T47D (cell line): ENCODE measurements around the gene GCN1.
"Not testable (repeated sequence)": the region's sequence is repeated elsewhere in the genome, so short reads cannot be mapped to it uniquely, and the experiment has no call there.

ENCODE experiments used
- DNase-seq, 2 experiments: peaks; one replicate each; pipeline versions ENCODE4 v3.0.0 to v3.0.0-alpha.2; 2011 to 2012; ENCODE audit warnings: low read depth in 1 of 2, low spot score in 1 of 2
- JUND ChIP-seq: IDR thresholded peaks from 2 replicates; pipeline ENCODE4 v1.6.1; 2012; ENCODE audit warnings: low read depth
- in situ Hi-C: cut with HindIII; loops from 2 replicates; pipeline ENCODE4 v1.10.0; 2016; ENCODE audit warnings: low sequenced_read_pairs, low pct_unique_long_range_greater_than_20kb

The GCN1 gene

DNA sequence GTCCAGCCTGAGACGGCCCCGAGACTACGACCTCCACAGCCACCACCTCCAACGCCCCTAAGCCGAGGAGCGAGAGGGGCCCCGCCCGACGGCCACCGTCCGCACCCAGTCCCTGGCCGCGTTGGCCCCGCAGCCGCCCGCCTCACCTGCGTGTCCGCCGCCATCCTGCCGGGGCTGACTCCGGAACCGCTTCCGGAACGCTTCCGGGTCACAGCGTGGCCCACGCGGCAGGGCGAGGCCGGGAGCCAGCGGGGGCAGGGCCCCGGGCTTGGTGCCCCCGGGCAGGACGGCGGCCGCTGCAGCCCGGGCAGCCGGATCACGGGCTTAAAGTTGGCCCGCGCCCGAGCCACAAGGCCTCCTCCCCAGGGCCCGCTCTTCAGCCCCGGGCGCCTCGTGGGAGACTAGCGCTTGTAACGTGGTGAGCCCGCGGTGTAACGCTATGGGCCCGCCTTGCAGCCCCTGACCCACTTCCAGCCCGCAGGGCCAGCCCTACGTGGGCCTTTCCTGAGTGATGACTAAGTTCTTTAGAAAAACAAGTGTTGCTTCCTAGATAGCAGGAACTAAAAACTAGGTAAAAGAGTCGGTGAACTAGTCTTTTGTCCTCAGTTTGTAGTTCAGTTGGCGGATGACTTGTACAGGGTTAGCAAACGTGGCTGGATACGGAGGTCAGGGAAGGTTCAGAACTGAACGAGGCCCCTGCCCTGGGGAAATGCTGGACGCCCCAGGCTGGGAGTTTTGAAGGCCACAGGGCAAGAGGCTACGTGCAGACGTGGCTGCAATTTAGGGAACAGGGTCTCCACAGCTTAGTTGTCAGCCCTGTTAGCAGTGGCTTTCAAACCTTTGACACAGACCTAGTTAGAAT is at the start of gene GCN1:
GCN1 (minus strand) TSS at position 182 of the 862 bp plus-strand sequence; CDS start at position 164, 18 bp downstream.
- in situ Hi-C loops, result no loop called here
- peak; percentile 85 to 88 for DNase-seq
- no peak for TF ChIP-seq JUND

DNA sequence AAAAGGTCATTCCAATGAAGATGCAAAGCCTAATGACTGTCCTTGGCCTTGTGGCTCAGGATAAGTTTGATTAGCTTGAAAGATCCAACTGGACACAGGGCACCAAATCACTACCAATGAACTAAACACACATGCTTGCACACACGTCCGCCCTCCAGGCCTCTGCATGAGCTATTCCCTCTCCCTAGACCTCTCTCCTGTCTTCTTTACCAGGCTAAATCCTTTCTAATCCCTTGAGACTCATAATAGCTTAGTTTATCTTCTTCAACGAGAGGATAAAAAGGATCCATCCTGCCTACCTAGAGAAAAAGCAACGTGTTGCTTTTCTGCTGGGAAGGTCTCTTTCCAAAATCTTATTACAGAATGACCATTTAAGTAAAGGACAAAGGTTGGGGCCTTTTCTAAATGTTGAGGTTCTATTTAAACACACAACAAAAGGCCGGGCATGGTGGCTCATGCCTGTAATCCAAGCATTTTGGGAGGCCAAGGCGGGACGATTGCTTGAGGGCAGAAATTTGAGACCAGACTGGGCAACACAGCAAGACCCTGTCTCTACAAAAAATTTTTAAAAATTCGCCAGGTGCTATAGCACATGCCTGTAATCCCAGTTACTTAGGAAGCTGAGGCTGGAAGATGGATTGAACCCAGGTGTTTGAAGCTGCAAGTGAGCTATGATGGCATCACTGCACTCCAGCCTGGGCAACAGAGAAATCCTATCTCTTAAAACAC is 48.6 kb upstream of the GCN1 start:
- in situ Hi-C loops, result no loop called here
- DNase-seq, result no peak
- no peak for TF ChIP-seq JUND

GRCh38 chr12:120242275-120242799 is 47.8 kb upstream of the GCN1 start:
- DNase-seq, result no peak
- in situ Hi-C loops, result no loop called here
- TF ChIP-seq JUND, result no peak

DNA sequence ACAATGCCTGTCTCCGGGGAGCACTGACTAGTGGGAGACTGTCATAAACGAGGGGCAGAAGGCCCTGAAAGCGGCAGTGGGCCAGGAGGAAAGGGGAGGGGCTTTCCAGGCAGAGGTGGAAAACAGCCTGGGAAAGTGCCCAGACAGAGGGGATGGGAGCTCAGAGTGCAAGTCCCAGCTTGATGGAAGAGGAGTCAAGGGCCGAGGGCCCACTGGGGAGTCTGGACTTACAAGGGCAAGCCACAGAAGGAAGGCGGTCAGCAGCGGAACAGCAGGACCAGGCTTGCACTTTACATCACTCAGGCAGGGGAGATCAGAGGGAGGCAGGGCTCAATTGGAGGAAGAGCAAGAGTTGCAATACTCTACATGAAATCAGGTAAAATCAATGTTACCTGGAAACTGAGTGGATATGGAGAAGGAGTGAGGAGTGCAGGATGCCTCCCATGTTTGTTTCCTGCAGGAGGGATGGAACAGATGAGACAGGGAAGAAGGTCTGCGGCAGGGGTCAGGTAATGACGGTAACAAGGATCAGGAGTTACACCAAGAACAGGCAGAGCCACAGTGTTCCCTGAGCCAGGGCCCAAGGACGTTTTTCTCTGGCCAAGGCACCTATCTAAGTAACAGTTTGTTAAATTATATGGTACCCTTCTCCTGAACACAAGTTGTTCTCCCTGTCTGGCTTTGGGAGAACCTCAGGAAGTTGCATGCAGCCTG is 47.2 kb upstream of the GCN1 start:
- in situ Hi-C loops, result no loop called here
- DNase-seq, result no peak
- TF ChIP-seq JUND, result no peak

DNA sequence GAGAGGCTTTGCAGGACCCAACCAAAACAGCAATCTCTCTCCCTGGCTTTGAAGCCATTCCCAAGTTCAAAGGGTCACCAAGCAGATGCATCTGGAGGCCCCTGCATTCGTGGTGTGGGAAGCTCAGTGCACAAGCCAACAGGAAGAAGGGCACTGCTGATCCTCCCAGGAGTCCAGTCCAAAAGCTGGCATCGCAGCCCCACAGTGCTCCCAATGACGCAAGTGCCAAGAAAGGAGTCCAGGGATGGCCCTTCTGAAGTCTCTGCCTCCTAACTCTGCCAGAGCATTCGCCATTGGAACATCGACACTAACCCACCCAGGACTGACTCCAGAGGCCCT is 45.9 kb upstream of the GCN1 start:
- DNase-seq, result no peak
- in situ Hi-C loops, result no loop called here
- no peak for TF ChIP-seq JUND

- in situ Hi-C loops, result no loop called here
- DNase-seq, result no peak
- no peak for TF ChIP-seq JUND
These were observed 45.4 kb upstream of the GCN1 start for GRCh38 chr12:120239776-120240494.

GRCh38 chr12:120238839-120239445 is 44.4 kb upstream of the GCN1 start:
- DNase-seq, result no peak
- TF ChIP-seq JUND, result no peak
- in situ Hi-C loops, result no loop called here

DNA sequence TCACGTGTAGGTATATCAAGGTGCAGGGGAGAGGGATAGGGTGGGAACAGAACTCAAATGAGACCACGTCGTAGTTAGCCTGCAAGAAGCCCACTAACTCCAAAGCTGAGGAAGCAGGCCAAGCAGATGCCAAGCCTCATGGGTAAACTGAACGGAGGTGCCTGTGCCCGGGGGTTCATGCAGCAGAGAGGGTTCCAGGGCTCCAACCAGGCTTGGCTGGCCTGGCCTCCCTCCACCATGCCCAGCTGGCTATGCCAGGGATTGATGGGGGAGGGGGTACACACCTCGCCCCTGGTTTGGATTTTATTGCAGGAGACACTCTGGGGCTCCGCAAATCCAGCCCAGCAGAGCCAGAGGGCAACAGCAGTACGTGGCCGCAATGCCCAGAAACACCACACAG is 43.7 kb upstream of the GCN1 start:
- no peak for DNase-seq
- TF ChIP-seq JUND, result no peak
- in situ Hi-C loops, result no loop called here

GRCh38 chr12:120237360-120238171 is 43.1 kb upstream of the GCN1 start:
- in situ Hi-C loops, result no loop called here
- TF ChIP-seq JUND, result no peak
- DNase-seq, result no peak

- in situ Hi-C loops, DNase-seq: not testable (repeated sequence)
These were observed 42.3 kb upstream of the GCN1 start for GRCh38 chr12:120236809-120237208.
